ENCODE measurements around the gene KRTAP5-10. TPM values are rescaled to one million over a fixed set of nuclear protein-coding genes. Genes with fewer than 3 reads are reported as not detected.

The KRTAP5-10 gene
- under 1 TPM in 1 of 2 experiments, not detected in 1; 0.26 TPM for total RNA-seq

GRCh38 chr11:71565263-71565662 lies at the start of gene KRTAP5-10:
Gene KRTAP5-10, plus strand, starts transcription at chr11:71565563. Its CDS starts 25 bp downstream, at chr11:71565588.

GRCh38 chr11:71526796-71527575 lies 38.4 kb upstream of the KRTAP5-10 start, which contains the start of gene KRTAP5-7:
Gene KRTAP5-7, plus strand, starts transcription at chr11:71527267. Its CDS starts 34 bp downstream, at chr11:71527301.

GRCh38 chr11:71537977-71538665 lies 27.2 kb upstream of the KRTAP5-10 start, which contains the start of gene KRTAP5-8:
Gene KRTAP5-8, plus strand, starts transcription at chr11:71538025. Its CDS starts 31 bp downstream, at chr11:71538056.

GRCh38 chr11:71548120-71548519 lies 17.2 kb upstream of the KRTAP5-10 start, which contains the start of gene KRTAP5-9:
Gene KRTAP5-9, plus strand, starts transcription at chr11:71548420. Its CDS starts 238 bp downstream, at chr11:71548658.

GRCh38 chr11:71582309-71582895 lies 17.0 kb downstream of the KRTAP5-10 start, which contains the start of gene KRTAP5-11:
Gene KRTAP5-11, minus strand, starts transcription at chr11:71582875. Its CDS starts 38 bp downstream, at chr11:71582837.

Other genes with a start within 250 kb of the KRTAP5-10 start
- gene DHCR7, start 117.2 kb upstream of the KRTAP5-10 start, total RNA-seq = 10 to 100 TPM; 65.1 to 68.4 TPM
- 100 to 1,000 TPM; 161 to 164 TPM for gene NADSYN1, start 112.4 kb upstream of the KRTAP5-10 start, total RNA-seq
- gene KRTAP5-7, start 38.3 kb upstream of the KRTAP5-10 start, total RNA-seq = under 1 TPM; 0.17 to 0.23 TPM
- under 1 TPM; 0.19 to 0.23 TPM for gene KRTAP5-8, start 27.5 kb upstream of the KRTAP5-10 start, total RNA-seq
- gene KRTAP5-9, start 17.1 kb upstream of the KRTAP5-10 start, total RNA-seq = not detected
- not detected for gene KRTAP5-11, start 17.3 kb downstream of the KRTAP5-10 start, total RNA-seq